Retinal pigment epithelial cell (primary cell): Measurements from ENCODE around the gene ELMO3.

Source experiments
- DNase-seq: peaks from one replicate; pipeline ENCODE4 v3.0.0-alpha.2; 2010; ENCODE audit warnings: low read depth
- H3K4me3 ChIP-seq: 2 replicates; pipeline ENCODE4 v1.5.1; 2011; ENCODE audit warnings: mild to moderate bottlenecking, low read length, control low read depth, moderate library complexity
- CTCF ChIP-seq: conservative IDR thresholded peaks from 2 replicates; pipeline ENCODE4 v1.5.1; 2011; ENCODE audit warnings: low read depth, low read length, control low read depth, inconsistent platforms

The ELMO3 gene

DNA sequence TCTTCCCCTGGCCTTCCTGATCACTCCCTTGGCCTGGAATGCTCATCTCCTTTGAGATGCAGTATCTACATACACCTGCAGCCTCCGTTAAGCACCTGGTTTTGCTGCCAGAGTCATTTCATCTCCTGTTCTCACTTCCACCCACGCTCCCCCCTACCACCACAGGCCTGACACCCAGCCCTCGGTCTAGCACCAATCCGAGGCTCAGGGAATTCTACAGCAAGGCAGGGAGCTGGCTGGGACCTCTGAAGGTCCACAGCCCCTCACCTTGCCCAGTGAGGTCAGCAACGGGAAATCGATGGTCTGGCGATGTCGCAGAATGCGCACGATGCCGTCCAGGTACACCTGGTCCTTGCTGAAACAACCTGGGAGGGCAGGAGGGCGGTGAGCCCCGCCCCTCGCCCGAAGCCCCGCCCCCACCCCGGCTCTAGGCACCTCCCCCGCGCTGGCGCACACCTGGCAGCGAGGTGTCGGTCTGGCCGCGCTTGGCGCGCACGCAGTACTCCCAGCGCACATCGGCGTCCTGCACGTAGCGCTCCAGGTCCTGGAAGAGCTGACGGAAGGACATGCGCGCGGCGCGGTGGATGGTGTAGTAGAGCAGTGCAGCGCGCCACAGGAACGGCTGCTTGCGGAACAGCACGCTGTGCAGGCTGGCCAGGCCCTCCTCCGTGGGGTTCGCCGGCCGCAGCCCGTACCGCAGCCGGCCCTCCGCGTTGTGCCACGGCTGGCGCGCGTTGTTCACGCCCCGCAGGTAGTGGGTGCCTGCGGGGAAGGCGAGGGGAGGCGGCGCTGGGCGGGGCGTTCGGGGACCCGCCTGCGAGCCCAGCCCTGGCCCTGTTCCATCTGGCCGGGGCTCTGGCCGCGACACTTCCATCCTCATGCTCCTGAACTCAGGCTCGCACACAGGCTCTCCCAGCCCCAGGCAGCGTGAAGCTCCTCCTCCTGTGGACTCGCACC is 20.9 kb upstream of the ELMO3 start:
- peak overlapping the region; percentile 43 for H3K4me3 ChIP-seq
- no peak for TF ChIP-seq CTCF
- no peak for DNase-seq

- DNase-seq = no peak
- TF ChIP-seq CTCF = peak; percentile 18
- no peak overlapping the region for H3K4me3 ChIP-seq
Measured at GRCh38 chr16:67179421-67180080, 19.4 kb upstream of the ELMO3 start.

- DNase-seq = no peak
- H3K4me3 ChIP-seq = no peak overlapping the region
- TF ChIP-seq CTCF = no peak
Measured at GRCh38 chr16:67180166-67180565, 18.8 kb upstream of the ELMO3 start.

DNA sequence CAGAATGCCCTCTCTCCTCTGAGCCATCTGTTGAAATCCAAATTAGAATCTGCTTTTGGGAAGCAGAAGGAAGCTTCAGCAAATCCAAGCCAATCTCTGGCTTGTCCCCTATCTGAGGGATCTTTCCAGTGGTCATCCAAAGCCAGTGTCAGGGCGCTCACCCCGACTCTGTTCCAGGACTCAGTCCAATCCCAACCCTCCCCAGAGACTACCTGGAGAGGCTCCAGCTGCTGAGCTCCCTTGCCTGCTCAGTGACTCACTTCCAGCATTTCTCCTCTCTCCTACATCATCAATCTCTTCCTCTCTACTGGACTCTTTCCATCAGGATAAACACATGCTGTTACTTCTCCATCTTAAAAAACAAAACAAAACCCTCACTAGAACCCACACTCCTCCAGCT is 17.6 kb upstream of the ELMO3 start:
- no peak for DNase-seq
- TF ChIP-seq CTCF = no peak
- no peak overlapping the region for H3K4me3 ChIP-seq

DNA sequence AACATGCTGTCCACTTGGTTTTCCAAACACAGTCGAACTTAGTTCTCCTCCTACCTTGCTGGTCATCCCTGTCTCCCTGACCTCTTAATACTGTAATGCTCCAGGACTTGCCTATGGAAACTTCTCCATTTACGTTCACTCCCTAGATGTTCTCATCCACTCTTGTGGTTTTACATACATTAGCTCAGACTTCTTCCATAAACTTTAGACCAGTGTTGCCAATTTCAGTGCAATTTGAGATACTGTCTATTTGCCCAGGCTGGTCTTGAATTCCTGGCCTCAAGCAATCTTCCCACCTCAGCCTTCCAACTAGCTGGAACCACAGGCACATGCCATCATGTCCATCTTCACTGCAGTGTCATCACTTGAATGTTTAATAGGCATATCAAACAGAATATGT is 16.6 kb upstream of the ELMO3 start:
- TF ChIP-seq CTCF = no peak
- H3K4me3 ChIP-seq = no peak overlapping the region
- no peak for DNase-seq

DNA sequence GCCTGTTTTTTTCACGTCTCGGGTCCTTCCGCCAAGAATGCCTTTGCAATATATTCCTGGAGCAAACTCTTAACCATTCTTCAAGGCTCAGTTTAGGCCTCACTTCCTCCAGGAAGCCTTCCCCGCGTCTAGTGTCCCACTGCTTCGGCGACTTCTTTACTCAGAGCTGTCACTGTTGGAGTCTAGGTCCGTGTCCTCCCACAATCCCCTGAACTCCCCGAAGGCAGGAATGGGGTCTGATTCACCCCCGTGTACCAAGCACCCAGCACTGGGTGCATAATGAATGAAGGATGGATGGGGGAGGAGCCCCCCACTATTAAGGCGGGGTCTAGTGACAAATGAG is 15.7 kb upstream of the ELMO3 start:
- no peak for TF ChIP-seq CTCF
- peak overlapping the region; percentile 45 for H3K4me3 ChIP-seq
- no peak for DNase-seq
